NCI-H82 treated with DMSO at 0.1 percent for 48 hours (cell line): ENCODE measurements around the gene ST7.

ENCODE experiments used
- DNase-seq: peaks from one replicate; lab custom pipeline; 2025; ENCODE audit not compliant: unreplicated experiment; lab: John Stamatoyannopoulos, UW

Gene ST7

DNA sequence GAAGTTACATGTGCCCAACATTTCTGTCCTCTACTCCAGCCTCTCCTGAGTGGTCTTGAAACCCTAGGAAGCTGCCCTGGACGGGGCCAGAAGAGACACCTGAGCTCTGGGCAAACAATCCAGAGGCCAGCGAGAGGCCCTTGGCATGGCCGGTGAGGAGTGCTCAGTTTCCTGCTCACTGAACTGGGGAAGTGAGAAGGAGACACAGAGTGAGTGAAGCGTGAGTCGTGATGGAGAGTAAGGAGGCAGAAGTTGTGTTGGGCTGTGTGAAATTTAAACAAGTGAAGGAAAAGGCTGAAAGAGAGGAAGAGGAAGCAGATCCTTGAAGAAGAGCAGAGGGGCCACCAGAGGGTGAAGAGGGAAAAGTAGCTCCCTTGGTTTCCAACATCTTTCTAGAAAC, 296.4 kb downstream of the ST7 start:
- DNase-seq: no peak

DNA sequence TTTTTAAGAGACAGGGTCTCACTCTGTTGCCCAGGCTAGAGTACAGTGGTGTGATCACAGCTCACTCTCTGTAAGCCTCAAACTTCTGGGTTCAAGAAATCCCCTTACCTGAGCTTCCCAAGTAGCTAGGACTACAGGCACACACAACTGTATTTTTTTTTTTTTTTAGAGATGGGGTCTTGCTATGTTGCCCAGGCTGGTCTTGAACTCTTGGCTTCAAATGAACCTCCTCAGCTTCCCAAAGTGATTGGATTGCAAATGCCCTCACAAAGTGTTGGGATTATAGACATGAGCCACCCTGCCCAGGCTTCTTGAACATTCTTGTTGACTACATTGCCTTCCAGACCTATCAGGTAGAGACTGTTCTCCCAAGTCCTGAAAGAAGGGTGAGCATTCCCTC, 296.9 kb downstream of the ST7 start:
- no peak for DNase-seq

- DNase-seq: no peak
Measured at GRCh38 chr7:117250801-117251200, 297.5 kb downstream of the ST7 start.

DNA sequence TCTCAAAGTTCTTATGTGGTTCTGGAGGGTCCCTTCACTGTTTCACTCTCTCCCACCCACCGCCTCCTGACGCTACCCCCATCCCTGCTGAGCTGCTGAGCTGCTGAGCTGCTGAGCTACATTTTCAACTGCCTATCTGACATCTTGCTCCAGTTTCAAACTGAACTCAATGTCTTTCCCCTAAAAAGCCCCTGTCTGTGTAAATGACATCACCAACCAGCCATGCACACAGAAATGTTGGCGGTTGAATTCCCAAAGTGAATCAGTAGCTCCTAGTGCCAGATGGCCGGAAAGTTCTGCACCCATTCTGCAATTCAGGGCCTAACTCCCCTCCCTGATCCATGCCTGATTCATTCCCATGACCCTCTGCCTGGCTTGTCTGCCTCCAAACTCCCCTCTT, 298.4 kb downstream of the ST7 start:
- DNase-seq: no peak

DNA sequence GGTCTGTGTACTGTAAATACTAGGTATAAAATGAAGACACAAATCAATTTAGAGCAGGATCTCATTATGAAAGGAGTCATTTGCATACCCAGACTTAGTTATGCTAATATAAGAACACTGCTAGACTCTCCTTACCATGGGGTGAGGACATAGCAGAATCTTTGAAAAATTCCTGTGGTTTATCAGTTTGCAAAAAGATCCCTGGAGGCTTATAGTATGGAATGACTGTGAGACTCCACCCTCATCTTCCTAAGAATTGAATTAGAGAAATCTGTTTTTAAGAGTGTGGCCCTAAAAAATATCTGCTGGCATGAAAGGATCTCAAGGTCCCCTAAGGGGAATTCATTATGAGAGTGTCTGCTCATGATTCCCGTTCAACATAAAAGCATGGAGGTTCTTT, 306.3 kb downstream of the ST7 start:
- DNase-seq: no peak

DNA sequence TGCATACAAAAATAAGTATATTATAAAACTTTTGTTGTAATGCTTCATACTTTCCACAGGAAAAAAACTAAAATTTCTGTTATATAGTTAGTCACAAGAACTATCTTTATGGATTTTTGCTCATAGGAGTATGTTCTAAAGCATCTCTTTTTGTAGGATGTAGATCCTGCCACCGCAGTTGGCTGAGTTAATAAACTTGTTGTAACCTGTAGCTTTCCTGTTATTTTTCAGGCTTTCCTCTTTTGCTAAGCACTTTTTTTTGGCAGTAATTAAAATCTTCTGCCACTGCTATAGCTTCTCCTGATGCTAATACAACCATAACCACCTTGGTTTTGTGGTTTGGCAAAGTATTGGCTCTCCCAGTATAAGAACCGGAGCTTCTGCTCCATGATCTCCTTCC, 309.2 kb downstream of the ST7 start:
- no peak for DNase-seq

GRCh38 chr7:117264716-117265115, 311.4 kb downstream of the ST7 start:
- DNase-seq: no peak

- no peak for DNase-seq
Measured at GRCh38 chr7:117269417-117269816, 316.1 kb downstream of the ST7 start.

- DNase-seq: no peak
Measured at GRCh38 chr7:117269886-117270285, 316.6 kb downstream of the ST7 start.

- no peak for DNase-seq
Measured at GRCh38 chr7:117270371-117270770, 317.1 kb downstream of the ST7 start.

- no peak for DNase-seq
Measured at GRCh38 chr7:117271566-117271965, 318.3 kb downstream of the ST7 start.

- DNase-seq: no peak
Measured at GRCh38 chr7:117272017-117272759, 318.9 kb downstream of the ST7 start.

- no peak for DNase-seq
Measured at GRCh38 chr7:117273325-117273724, 320.0 kb downstream of the ST7 start.

- no peak for DNase-seq
Measured at GRCh38 chr7:117273814-117274225, 320.5 kb downstream of the ST7 start.

DNA sequence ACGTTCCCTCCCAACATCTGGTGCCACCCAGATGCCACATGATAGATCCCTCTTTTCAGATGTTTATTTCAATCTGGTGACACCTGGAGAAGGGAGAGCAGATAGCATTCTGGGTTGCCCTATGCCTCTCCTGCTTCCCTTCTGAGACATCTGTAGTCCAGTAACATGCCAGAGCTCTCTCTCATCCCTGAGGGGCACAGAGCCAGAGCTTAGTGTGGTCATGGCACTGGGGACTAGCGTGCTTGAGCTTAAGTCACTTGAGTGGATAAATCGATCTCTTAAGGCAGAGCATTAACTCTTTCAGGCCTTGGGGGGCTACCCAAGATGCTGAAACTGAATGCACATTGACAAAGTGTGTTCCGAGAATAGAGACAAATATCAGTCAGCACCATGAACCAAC, 321.6 kb downstream of the ST7 start:
- no peak for DNase-seq

DNA sequence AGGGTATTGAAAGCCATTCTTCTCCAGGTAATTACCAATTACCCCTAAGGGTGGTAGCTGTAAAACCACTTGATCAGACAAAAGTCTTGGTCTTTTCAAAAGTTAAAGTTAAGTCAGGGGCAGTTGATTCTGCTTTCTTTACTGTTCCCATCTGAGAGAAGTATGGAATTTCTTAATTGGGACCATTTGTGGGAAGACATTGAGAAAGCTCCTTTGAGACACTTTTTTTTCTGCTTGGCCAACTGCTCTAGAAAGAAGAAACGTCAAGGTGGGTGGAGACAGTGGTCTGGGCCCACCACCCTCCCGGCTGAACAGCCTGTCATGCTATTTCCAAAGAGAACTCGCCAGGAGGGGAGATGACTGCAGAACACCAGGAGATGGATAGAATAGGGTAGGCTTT, 324.3 kb downstream of the ST7 start:
- DNase-seq: no peak

DNA sequence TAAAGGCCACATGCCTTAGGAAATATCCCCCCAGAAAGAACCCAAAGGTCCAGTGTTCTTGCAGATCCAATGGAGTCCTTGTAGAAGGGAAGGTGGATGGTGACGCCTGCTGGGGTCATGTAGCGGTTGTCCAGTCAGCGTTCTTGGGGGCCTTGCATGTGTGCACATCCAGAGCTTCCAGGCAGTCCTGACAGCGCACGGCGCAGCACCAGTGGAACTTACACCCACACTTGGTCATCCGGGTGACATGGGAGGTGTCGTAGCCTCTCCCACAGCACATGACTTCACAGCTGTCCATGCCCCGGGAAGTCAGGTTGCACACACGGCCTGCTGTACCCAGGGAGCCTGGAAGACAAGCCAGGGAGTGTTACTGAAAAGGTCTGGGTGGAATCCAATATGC, 324.7 kb downstream of the ST7 start:
- no peak for DNase-seq

GRCh38 chr7:117279203-117279602, 325.9 kb downstream of the ST7 start:
- DNase-seq: no peak
